ENCODE measurements around the gene FGD6.

- TF ChIP-seq, protein P1, sequence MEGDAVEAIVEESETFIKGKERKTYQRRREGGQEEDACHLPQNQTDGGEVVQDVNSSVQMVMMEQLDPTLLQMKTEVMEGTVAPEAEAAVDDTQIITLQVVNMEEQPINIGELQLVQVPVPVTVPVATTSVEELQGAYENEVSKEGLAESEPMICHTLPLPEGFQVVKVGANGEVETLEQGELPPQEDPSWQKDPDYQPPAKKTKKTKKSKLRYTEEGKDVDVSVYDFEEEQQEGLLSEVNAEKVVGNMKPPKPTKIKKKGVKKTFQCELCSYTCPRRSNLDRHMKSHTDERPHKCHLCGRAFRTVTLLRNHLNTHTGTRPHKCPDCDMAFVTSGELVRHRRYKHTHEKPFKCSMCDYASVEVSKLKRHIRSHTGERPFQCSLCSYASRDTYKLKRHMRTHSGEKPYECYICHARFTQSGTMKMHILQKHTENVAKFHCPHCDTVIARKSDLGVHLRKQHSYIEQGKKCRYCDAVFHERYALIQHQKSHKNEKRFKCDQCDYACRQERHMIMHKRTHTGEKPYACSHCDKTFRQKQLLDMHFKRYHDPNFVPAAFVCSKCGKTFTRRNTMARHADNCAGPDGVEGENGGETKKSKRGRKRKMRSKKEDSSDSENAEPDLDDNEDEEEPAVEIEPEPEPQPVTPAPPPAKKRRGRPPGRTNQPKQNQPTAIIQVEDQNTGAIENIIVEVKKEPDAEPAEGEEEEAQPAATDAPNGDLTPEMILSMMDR (IDR thresholded peaks at IDR 0.05) = no peak
- TF ChIP-seq TCF7L2 (IDR thresholded peaks at IDR 0.05; ENCODE audit: low read depth, low read length) (no peak), POLR2AphosphoS5 (IDR thresholded peaks at IDR 0.05; ENCODE audit: low read depth, low read length) (no peak), REST (IDR thresholded peaks at IDR 0.05; ENCODE audit: insufficient read depth in 1 of 2, low read depth in 2 of 2, low read length in 1 of 2) (no peak)
Measured at GRCh38 chr12:95216711-95217376, 423 bp downstream of the FGD6 start.

Data from Panc1 (cell line).